NB4 (cell line): ENCODE results near the gene PLA2G4F.

Experiments used
- DNase-seq: peaks from one replicate; pipeline ENCODE4 v3.0.0; 2010; ENCODE audit warnings: low read depth
- H3K4me3 ChIP-seq: one replicate; pipeline ENCODE4 v1.5.1; 2011; ENCODE audit warnings: mild to moderate bottlenecking, low read depth, low read length, moderate library complexity
- MYC ChIP-seq: IDR thresholded peaks from 2 replicates; pipeline ENCODE4 v1.6.1; 2011; ENCODE audit warnings: low read depth, low read length
- POLR2A ChIP-seq: IDR thresholded peaks from 2 replicates; pipeline ENCODE4 v1.6.1; 2011; ENCODE audit warnings: mild to moderate bottlenecking; ENCODE audit not compliant: insufficient read length; ENCODE audit errors: extremely low read depth
- TF ChIP-seq, protein P1 (sequence below): IDR thresholded peaks from one replicate; pipeline ENCODE4 v1.5.1; 2012; ENCODE audit warnings: low read depth, low read length
- TF ChIP-seq, protein P2 (sequence below): IDR thresholded peaks from 2 replicates; pipeline ENCODE4 v1.6.1; 2011; ENCODE audit warnings: low read depth, low read length

PLA2G4F gene

DNA sequence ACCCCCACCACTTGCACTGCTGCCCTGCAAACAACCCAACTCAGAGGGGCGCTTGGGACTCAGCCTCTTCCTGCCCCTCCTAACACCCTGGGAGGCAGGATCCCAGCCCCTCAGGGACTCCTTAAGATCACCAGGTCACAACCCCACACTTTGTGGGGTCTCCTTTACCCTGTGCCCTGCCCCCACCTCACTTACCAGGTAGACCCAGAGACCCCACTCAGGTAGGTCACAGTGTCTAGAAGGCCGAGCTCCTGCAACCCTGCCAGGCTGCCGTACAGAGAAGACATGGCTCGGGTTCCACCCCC is 9.1 kb downstream of the PLA2G4F start:
- H3K4me3 ChIP-seq, result no peak overlapping the region
- DNase-seq, result no peak
- TF ChIP-seq MYC (no peak), POLR2A (no peak)
- TF ChIP-seq, protein P1, sequence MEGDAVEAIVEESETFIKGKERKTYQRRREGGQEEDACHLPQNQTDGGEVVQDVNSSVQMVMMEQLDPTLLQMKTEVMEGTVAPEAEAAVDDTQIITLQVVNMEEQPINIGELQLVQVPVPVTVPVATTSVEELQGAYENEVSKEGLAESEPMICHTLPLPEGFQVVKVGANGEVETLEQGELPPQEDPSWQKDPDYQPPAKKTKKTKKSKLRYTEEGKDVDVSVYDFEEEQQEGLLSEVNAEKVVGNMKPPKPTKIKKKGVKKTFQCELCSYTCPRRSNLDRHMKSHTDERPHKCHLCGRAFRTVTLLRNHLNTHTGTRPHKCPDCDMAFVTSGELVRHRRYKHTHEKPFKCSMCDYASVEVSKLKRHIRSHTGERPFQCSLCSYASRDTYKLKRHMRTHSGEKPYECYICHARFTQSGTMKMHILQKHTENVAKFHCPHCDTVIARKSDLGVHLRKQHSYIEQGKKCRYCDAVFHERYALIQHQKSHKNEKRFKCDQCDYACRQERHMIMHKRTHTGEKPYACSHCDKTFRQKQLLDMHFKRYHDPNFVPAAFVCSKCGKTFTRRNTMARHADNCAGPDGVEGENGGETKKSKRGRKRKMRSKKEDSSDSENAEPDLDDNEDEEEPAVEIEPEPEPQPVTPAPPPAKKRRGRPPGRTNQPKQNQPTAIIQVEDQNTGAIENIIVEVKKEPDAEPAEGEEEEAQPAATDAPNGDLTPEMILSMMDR, result no peak
- TF ChIP-seq, protein P2, sequence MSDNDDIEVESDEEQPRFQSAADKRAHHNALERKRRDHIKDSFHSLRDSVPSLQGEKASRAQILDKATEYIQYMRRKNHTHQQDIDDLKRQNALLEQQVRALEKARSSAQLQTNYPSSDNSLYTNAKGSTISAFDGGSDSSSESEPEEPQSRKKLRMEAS, result no peak

DNA sequence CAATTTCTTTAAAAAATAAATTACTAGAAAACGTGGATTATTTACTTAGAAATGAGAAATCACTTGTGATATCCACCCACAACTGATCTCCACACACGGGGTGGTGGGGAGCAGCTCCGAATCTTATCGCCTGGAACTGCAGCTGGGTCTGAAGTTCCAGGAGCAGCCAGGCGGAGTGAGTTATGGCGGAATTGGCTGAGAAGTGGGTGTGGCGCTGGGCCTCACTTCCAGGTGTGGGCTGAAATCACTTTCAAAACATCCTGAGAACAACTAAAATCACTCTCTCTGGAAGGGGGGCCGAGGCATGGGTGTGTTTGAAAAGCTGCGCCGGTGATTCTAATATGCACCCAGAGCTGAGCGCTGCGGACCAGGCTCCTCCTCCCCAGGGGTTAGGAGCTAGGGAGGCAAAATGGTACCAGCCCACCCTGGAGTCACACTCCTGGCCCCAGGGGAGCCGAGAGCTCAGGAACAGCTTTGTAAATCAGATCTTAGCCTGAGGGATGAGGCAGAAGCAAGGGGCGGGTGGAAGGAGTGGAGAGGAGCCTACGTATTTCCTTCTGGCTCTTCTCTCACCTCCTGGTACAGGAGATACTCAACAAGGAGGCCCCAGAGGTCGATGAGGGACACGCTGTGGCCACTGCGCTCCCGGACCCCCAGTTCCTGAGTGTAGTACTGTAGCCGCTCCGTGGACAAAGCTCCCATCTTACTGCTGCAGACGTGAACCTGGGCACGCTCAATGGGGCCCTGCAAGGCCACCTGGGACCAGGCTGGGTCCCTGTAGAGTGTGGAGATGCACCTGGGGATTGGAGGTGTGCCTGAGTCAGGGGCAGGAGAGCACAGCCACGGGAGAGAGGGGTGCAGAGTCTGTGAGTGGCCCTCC is 9.6 kb downstream of the PLA2G4F start:
- no peak for TF ChIP-seq POLR2A
- TF ChIP-seq MYC, result no peak
- TF ChIP-seq, protein P1, result no peak
- TF ChIP-seq, protein P2, result no peak
- no peak for DNase-seq
- H3K4me3 ChIP-seq, result no peak overlapping the region

DNA sequence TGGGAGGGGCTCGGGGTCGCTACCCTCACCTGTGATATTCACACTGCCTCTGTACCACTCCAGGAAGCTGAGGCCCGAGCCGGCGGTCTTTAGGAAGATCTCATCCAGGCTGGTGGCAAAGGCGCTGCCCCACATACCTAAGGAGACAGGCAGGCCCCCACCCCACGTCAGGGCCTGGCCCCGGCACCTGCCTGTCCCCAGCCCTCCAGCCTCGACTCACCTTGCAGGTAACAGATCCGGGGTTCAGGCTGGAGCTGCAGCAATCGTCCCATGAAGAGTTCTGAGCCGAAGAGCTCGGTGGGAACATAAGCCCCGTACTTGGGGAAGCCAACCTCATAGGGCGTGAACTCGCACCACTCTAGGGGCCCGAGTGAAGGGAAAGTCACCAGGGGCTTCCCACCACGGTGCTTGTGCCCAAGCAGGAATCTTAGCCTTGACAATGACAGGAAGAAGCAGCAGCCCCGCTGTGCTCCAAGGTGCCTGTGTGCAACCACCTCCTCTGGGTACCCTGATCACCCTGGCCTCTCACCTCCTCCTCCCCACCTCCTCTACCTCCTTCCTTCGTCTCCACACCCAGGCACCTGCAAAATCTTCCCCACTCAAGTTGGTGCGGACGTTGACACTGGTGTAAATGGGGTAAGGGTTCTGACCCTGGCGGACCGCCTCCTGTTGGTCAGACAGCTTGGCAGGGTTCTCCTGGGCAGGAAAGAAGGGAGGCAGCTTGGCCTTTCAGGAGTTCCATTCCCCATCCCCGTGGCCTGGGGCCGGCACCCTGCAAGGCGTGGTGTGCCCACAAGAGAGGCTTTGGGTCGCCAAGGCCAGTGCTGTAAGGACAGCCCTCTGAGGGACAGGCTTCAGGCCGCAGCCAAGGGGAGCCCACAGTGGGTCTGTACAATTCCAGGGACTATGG is 10.6 kb downstream of the PLA2G4F start:
- H3K4me3 ChIP-seq, result no peak overlapping the region
- DNase-seq, result no peak
- TF ChIP-seq POLR2A (no peak), MYC (no peak)

DNA sequence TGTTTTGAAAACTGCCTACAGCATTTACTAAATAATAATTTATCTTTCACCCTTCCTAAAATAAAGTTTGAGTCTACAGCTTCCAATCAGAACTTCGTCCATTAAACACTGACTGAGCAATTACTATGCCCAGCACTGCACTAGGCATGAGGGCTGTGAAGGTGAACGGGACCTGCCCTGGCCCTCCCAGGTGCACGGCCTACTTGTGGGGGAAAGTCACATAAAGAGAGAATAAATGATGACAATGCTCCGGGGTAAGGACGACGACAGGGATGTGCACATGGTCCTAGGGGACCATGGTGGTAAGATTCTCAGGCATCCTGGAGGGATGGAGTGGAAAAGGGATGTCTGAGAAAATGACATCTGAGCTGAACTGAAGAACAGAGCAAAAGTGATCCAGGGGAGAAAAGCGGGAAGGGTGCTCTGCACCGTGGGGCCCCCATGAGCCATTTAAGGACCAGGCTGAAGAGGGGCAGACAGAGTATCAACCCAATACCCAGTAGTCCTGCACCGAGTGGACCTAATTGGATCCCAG is 11.5 kb downstream of the PLA2G4F start:
- no peak for DNase-seq
- H3K4me3 ChIP-seq, result no peak overlapping the region
- TF ChIP-seq POLR2A (no peak), MYC (no peak)
- TF ChIP-seq, protein P2, result no peak
- TF ChIP-seq, protein P1, result no peak

DNA sequence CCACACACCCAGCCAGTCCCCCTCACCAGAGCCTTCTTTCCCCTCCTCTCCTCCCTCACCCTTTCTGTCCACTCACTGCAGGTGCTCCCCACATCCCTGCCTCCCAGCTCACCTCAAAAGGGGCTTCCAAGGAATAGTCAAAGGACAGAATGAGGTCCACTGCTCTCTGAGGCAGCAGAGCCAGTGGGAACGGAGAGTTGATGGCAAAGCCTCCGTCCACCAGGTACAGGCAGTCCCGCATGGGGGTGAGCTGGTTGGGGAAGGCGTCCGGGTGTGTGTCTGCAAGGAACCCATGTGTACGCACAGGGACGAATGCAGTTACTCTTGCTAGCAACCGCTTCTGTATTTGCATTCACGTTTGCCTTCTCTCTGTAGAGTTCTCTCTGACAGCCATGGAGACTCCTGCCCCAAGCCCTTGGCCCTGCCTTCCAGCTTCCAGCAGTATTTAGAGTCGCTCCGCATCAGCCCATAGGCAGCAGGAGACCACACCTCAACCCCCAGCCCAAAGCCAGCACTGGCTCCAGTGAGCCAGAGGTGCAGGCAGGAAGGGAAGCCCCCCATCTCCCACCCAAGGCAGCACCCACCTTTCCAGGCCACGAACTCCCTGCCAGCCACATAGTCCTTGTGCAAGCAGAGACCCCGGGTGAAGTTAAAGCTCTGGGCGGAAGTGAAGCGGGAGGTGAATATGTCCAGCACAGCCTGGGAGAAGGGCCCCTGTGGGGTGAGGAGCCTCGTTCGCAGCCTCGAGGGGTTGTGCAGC is 12.4 kb downstream of the PLA2G4F start:
- TF ChIP-seq, protein P1, result no peak
- TF ChIP-seq, protein P2, result no peak
- no peak for TF ChIP-seq POLR2A
- no peak for TF ChIP-seq MYC
- no peak for DNase-seq
- H3K4me3 ChIP-seq, result no peak overlapping the region
